IPS-11a (cell line): ENCODE measurements around the gene TMEM72.
A peak's percentile ranks its signal among the peaks of the same experiment; 100 is the strongest.

Experiments used
- H3K4me3 ChIP-seq: one replicate; pipeline ENCODE4 v1.5.1; 2013; ENCODE audit warnings: low read depth, low read length, control low read depth

TMEM72 gene

DNA sequence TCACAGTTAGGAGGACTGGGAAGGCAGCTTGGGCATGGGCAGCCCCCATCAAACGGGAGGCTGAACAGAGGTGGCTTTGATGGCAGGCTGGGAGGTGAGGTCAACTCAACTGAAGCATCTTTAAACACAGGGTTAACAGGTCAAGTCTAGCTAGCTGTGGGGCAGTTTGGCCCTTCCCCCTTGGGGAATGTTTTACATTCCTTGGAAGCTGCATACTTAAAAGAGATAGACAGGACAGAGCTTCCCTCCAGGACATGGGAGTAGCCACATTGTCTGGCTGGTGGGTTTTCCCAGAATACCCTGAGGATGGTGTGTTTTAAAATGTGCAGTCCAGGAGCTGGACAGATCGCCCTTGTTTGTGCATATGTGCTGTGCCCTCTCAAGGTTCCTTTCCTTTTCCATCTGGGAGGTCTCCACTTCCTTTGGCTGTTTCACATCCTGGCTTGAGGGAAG is 41.7 kb downstream of the TMEM72 start:
- H3K4me3 ChIP-seq: no peak overlapping the region

DNA sequence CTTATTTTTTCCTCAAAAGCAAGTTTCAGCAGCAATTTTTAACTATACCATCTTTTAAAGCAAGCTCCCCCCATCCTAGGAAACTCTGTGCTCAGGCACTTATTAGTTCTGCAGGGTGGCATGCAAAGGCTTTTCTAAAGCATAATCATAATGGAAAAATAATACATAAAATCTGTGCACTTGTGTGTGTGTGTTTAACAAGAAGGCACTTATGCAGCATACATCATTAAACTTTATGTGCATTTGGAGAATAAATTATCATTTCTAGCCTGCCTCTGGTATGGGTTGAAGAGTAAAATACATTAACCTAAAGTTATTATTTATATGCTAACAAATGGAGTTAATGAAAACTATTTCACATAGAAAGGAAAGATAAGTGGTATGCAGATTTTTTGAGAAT is 42.9 kb downstream of the TMEM72 start:
- no peak overlapping the region for H3K4me3 ChIP-seq

DNA sequence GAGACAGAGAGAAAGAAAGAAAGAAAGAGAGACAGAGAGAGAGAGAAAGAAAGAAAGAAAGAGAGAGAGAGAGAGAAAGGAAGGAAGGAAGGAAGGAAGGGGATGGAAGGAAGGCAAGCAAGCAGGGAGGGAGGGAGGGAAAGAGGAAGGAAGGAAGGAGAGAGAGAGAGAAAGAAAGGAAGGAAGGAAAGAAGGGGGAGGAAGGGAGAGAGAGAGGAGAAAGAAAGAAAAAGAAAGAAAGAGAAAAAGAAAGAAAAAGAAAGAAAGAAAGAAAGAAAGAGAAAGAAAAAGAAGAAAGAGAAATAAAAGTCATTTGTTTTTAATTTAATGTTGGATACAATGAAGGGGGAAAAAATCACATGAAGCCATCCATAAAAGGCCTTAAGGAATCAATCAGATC is 43.8 kb downstream of the TMEM72 start:
- no peak overlapping the region for H3K4me3 ChIP-seq

DNA sequence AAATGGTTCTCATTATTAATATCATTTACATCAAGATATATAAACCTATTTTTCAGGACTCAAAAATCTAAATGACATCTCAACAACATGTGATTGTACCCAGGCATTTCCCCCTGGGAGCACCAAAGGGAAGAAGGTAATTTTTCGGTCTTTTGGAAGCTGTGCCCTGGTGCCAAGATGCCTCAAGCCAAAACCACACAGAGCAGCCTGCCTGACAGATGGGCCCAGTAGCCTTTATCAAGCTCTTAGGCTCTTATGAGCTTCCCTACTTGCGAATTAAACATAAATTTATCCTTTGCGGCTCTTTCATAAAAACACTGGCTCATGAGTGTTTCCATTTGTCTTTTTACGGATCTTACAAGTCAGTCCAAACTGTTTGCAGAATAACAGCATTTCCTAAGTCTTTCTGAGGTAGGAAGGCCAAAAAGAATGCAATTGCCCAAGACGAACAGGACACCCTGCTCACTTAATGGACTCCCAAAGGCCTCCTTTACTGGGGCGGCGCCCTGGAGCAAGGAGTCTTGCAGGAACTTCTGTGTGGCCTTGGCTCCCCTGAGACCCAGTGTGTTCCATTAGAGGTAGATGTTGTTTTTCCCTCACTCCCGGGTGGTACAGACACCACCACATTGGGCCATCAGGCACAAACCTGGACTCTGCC is 44.4 kb downstream of the TMEM72 start:
- H3K4me3 ChIP-seq: no peak overlapping the region

DNA sequence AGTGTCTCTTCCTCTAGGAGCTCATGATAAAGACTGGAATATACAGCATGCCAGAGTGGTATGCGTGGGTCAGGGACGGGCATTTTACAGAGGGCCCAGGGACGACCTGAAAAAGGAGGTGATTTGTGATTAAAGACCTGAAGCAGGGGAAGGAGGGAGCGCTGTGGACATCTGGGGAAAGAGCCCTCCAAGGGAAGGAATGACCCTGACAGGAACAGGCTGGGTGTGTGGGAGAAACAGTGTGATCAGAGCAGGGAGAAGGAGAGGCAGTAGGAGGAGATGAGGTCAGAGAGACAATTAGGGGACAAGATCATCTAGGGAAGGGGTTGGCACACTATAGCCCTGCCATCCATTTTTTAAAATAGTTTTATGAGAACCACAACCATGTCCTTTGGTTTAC is 45.1 kb downstream of the TMEM72 start:
- H3K4me3 ChIP-seq: no peak overlapping the region

DNA sequence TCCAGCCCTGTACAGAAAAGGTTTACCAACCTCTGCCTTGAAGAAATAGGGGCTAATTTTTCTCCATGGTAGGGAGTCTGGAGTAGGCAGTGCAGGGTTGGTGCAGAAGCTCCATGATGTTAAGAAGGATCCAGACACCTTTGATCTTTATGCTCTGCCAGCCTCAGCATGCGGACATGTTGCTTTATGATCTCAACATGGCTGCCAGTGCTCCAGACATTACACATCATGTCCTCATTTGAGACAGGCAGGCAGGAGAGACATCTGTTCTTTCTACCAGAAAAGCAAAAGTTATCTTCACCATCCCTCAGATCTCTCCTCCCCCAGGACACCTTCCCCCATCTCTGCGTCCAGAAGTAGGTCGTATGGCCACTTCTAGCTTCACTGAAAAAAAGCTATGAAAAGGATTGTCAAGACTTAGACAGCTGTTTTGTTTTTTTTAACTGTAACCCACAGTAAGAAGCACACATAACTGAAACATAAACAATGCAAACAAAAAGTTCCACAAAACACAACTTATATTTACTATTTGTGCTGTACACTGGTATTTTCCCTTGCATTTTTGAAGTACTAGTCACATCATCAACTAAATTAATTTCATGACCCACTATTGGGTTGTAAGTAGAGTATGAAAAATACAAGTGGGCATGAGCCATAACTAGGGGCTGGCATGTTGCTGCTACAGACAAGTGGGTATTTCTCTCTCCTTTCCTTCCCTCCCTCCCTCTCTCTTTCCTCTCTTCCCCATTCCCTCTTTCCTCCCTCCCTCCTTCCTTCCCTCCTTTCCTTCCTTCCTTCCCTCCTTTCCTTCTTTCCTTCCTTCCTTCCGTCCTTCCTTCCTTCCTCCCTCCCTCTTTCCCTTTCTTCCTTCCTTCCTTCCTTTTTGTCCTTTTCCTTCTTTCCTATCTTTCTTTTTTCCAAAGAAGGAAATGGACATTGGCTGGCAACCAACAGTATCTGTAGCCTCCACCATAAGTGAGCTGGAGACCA is 45.9 kb downstream of the TMEM72 start:
- H3K4me3 ChIP-seq: no peak overlapping the region

DNA sequence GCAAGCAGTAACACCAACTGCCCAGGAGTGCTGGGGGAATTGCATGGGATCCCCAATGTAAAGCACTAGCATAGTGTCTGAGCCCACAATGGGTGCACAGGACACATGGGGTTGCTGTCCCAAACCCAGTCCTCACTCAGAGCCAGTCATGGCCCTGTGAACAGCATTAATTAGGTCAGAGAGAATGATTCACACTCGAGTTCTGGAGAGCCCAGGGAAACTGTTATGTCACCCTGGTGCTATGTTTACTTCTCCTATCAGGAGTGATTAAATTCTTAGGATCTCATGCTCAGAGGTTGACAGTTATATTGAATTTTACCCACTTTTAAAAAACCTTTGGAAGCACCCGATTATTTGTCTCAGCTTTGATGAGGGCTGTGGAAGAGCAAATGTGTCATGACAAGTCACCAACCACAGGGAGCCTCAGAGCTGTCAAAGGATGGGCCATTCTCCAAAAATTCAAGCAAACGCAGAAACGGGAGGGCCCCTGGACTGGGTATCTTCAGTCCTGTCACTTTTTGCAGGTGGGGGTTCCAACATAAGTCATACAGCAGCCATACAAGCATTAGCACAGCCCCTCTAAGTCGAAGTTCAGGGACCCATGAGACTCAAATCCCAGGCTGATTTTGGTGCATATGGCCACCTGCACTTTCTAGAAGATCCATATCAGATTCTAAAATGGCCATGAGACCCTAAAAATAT is 47.2 kb downstream of the TMEM72 start:
- H3K4me3 ChIP-seq: peak overlapping the region; percentile 63

DNA sequence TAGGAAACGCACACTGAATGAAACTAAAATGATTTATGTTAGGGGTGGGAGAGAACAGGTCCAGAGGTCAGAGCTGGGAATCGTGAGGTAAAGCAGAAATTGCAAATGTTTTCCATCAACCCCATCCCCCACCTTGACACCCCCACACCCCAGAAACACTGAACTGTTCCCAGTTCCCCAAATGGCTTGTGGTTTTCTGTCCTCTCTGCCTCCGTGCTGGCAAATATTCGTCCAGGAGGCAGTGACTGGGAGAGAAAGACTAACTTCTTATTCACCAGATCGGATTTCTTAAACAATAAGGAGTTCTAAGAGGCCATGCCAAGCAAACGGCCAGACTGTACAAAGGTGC is 47.7 kb downstream of the TMEM72 start:
- peak overlapping the region; percentile 63 for H3K4me3 ChIP-seq

DNA sequence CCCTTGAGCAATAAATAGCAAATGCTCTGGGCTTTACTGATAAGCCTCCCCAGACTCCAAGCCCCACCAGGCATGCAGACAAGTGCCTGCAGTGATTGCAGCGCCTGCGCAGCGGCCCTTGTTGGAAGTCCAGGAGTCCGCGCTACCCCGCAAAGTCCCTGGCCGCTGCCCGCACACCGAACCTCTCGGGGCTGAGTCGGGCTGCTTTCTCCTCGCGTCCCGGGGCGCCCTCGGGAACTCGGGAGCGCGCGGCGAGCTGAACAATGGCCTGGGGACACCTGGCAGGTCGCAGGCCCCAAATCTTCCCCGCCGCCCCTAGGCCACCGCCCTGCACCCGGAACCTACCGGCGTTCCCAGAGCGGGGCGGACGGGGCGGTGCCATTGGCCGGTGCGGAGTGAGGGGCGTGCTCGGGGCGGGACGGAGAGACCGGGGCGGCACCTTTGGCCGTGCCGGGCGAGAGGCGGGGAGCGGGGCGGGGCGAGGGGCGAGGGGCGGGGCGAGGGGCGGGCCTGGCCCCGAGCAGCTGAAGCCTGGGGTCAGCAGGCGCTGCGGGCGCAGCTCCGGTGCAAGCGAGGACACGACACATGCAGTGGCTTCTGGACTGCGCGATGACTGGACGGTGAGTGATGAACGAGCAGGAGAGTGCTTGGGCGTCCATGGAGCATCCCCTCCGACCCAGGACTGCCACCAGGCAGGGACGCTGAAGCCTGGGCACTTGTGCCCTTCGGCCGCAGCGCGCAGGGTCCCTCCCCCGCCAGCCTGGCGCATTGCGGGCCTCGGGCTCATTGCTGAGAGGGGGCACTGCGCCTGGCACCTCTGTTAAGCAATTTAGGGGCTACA is 48.3 kb downstream of the TMEM72 start, which contains the start of gene RASSF4:
Gene RASSF4 (plus strand): TSS at position 556 of the 841 bp plus-strand sequence. CDS start 10,401 bp downstream, outside the sequence.
- H3K4me3 ChIP-seq: peak within 1 kb of the TSS; percentile 63

DNA sequence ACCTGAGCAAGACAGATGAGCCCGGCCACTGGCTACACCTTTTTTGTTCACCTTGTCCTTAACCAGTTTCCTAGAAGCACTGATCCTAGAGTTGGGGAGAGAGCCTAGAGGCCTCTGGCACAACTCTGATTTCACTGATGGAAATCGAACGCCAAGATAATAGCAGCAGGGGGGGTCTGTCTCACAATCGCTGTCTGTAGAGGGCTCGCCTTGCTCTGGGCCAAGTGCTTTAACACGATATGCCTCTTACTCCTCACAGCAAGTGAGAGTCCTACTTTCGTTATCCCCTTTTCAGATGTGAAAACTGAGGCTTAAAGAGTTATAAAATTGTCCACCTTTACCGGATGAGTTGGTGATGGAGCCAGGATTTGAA is 48.9 kb downstream of the TMEM72 start:
- peak overlapping the region; percentile 57 for H3K4me3 ChIP-seq

DNA sequence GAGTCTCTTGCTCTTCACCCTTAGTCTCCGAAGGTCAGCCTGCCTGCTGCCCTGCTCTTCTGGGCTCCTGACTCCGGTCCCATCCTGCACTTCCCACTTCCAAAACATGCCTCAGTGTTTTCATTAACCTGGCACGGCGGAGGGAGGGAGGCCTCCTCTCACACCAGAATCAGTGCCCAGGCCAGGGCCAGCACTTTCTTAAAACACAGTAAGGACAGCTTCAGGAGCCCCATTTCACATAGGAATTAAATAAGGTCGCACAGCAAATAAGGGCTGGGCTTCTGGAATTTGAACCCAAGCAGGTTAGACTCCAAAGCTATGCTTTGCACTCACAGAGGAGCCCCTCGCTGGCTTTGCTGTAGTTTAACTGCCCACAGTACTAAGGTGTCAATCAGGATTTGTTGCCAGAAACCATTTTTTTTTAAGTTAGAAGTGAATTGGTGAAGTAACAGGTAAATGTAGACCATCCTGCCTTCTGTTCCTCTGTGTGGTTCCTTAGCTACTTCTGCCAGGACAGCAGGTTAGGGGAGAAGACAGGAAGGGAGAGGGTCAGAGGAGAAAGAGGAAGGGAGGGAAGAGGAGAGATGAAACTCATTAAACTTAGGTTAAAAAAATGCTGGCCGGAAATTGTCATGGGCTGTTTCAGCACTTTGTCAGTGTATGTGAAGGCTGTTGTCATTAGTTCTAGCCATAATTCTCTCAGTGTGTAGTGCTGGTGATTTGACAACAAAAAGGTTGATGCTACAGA is 49.5 kb downstream of the TMEM72 start:
- H3K4me3 ChIP-seq: no peak overlapping the region

DNA sequence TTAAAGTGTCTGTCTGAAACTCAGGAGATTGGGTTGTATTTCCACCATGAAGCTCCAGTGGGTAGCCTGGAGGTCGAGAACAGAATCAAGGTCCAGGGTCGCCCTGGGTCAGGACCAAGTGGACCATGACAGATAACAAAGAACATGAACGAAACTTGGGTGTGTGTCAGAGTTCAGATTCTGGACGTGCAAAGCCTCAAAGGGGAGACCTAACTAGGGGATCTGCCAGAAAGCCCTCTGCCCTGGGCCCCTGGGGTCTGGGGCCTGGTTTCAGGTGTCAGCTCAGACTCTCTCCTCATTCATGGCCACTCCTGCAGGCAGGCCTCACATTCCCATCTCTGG is 50.1 kb downstream of the TMEM72 start:
- H3K4me3 ChIP-seq: no peak overlapping the region

DNA sequence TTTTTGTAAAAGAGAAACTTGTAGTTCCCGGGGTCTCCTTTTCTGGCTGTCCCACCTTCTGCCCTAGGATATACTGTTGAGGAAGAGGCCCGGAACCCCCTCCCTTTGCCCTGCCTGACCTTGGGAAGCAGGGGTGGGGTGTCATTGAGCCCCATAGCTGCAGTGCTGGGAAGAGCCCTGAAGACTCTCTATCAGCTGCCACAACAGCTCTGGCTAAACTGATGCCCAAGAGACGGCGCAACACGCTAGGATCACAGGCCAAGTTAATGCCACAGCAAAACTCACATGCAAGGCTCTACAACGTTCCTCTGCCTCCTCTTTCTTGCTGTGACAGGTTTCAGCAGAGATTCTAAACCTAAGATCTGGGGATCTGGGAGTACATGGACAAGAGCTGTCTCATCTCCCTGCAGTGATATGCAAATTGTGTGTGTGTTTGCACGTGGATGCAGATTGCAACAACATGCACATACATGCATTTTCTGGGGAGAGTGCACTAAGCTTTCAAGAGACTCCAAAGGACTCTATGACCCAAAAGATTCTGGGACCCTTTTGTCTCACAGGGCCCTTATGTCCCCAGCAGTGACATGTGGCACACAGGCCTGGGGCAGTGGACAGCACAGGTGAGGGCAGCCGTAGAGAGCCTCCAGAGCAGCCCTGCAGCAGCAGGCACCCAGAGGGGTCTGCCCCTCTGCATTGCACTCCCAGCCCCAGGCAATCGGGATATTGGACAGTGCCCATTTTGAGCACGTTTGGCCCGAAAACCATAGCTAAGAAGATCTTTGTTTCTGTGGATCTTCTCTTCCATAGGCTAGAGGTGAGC is 51.0 kb downstream of the TMEM72 start:
- H3K4me3 ChIP-seq: no peak overlapping the region

DNA sequence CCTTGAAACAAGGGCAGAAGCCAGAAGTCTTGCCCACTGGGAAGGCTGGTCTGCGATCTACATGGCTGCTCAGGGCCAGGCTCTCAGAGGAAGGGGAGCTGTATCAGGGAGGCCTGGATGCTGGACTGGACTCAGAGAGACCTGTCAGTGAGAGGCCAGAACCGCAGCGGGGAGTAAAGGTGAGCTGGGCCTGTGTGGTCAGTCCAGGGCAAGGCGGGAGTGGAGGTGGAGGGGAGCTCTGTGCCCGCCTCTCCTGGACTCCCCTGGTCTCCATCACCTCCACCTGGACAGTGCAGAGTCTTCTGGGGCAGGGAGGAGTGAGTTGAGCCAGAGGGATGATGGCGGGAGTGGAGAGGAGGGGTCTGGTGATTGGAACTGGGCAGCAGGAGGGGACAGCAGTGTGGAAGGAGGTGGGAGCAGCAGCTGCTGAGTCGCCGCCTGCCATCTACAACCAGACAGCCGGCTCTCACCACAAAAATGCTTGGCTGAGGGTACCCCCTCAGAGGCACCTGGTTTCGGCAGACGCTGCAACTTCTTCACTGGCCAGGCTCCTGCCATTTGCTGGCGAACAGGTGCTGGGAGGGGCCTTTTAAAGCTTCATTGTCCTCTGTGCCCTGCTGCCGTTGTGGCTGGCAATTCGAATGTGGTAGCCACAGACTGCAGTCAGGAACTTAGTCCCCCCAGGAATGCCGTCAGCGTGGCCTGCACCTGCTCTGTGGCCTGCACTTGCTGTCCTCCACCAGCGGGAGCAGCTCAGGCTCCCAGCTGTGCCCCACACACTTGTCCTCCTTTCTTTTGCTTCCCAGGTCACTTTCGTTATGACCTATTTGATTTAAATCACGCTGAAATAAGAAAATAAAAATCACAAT is 52.0 kb downstream of the TMEM72 start:
- H3K4me3 ChIP-seq: no peak overlapping the region

DNA sequence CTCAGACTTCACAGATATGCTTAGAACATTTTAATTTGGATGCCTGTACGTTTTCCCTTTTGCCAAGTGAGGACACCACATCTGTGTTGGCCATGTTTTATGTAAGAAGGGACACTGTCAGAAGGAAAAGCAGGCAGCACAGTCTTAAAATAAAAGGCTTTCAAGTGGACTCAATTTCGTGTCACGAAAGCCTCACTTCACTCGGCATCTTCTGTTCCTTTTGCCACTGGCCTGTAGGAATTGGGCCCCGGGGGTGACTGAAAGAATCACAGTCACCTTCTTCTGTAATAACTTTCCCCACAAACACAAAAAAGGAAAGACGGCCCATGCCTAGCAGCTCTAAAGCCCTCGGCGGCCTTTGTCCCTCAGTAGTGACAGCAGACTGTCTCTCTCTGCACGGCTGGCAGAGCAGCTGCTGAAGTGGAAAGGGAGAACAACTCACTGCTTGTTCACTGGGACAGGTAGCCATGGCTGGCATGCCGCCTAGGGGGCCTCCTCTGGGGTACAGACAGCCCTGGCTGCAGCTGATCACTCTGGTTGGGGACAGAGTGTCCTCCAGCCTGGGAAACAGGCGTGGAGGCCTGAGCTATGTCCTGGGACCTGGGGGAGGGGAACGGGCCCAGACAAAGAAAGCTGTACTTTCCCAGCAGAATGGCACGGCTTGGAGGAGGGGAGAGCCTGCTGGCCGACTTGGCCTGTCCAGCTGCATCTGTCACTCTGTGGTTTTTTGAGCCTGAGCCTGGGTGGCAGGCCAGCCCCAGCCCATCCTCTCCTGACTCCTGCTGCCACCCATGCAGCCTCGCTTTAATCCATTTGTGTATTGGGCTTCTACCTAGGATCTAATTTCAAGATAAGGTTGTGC is 52.9 kb downstream of the TMEM72 start:
- no peak overlapping the region for H3K4me3 ChIP-seq

DNA sequence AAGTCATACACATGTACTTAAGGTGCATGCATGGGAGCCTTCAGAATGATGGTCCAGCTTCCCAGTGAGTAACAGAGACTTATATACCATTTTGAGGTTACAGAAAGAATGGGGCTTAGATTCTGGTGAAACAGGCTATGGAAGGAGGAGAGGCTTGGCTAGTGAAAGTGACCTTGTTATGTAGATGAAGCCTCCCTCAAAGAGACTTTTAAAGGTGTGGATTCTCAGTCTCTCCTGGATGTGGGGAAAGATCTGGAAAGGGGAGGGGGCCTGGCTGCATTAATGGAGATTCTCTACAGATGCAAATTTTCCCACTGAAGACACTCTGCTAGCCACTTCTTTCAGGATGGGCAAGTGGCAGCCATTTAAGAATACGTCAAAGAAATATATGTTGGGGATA is 54.0 kb downstream of the TMEM72 start:
- no peak overlapping the region for H3K4me3 ChIP-seq

DNA sequence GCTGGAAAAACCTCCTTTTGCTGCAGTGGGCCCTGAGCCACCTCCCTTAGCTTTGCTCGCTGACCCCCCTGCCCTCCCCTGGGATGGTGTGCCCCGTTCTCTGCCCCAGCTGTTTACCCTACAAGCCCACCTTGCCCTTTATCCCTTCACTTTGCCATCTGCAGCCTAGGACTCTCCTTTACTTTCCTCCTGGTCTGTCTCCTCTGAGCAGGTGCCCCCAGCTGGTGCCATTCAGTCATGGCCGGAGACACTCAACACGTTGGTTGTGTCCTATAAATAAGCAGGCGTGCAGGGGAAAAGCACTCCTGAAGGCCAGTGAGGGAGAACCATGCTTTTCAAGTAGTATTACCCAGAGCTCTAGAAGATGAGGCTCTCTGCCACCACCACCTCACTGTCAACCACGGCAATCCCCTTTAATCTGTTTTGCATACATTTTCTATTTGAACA is 54.5 kb downstream of the TMEM72 start:
- H3K4me3 ChIP-seq: no peak overlapping the region
